HG03064 (cell line): ENCODE data around the gene SRGAP3.

Source experiments
- ATAC-seq: cut with Tn5 transposase; IDR thresholded peaks from one replicate; pipeline ENCODE4 v1.9.1; 2021; ENCODE audit warnings: low read depth; ENCODE audit not compliant: unreplicated experiment

The SRGAP3 gene

GRCh38 chr3:9032231-9032777, 217.1 kb downstream of the SRGAP3 start:
- no peak for ATAC-seq

GRCh38 chr3:9030034-9030433, 219.4 kb downstream of the SRGAP3 start:
- no peak for ATAC-seq

- no peak for ATAC-seq
These were observed 221.3 kb downstream of the SRGAP3 start for GRCh38 chr3:9028134-9028533.

GRCh38 chr3:9026320-9027045, 223.0 kb downstream of the SRGAP3 start:
- ATAC-seq, result no peak

- ATAC-seq, result no peak
These were observed 225.1 kb downstream of the SRGAP3 start for GRCh38 chr3:9024341-9024740.

GRCh38 chr3:9023226-9023590, 226.2 kb downstream of the SRGAP3 start:
- no peak for ATAC-seq

- ATAC-seq, result no peak
These were observed 226.9 kb downstream of the SRGAP3 start for GRCh38 chr3:9022305-9023225.

- ATAC-seq, result no peak
These were observed 228.0 kb downstream of the SRGAP3 start for GRCh38 chr3:9021271-9022009.

GRCh38 chr3:9020426-9020825, 229.0 kb downstream of the SRGAP3 start:
- ATAC-seq, result no peak

GRCh38 chr3:9019259-9019961, 230.0 kb downstream of the SRGAP3 start:
- no peak for ATAC-seq

GRCh38 chr3:9015250-9015649, 234.2 kb downstream of the SRGAP3 start:
- ATAC-seq, result no peak

- ATAC-seq, result no peak
These were observed 235.5 kb downstream of the SRGAP3 start for GRCh38 chr3:9013782-9014563.

- ATAC-seq, result no peak
These were observed 236.9 kb downstream of the SRGAP3 start for GRCh38 chr3:9012521-9012920.

- no peak for ATAC-seq
These were observed 239.4 kb downstream of the SRGAP3 start for GRCh38 chr3:9009976-9010545.

- no peak for ATAC-seq
These were observed 240.7 kb downstream of the SRGAP3 start for GRCh38 chr3:9008550-9009255.

- ATAC-seq, result no peak
These were observed 241.5 kb downstream of the SRGAP3 start for GRCh38 chr3:9007928-9008327.

GRCh38 chr3:9007213-9007612, 242.2 kb downstream of the SRGAP3 start:
- no peak for ATAC-seq

GRCh38 chr3:9000041-9000440, 249.4 kb downstream of the SRGAP3 start:
- ATAC-seq, result no peak

- ATAC-seq, result no peak
These were observed 252.3 kb downstream of the SRGAP3 start for GRCh38 chr3:8997151-8997550.
